Hepatocyte (in vitro differentiated cells): ENCODE data around the gene COA8. TPM values are rescaled to one million over a fixed set of nuclear protein-coding genes. Genes with fewer than 3 reads are reported as not detected.

ENCODE experiments used
- DNase-seq: peaks from one replicate; pipeline ENCODE4 v3.0.0-alpha.2; 2016; ENCODE audit warnings: low spot score
- H2AFZ ChIP-seq: fragments of 200-600 bp; sonication (generic); 2 replicates; pipeline ENCODE4 v1.6.0; 2016; ENCODE audit warnings: antibody characterized with exemption, mild to moderate bottlenecking
- H3K27ac ChIP-seq: fragments of 200-600 bp; sonication (generic); 2 replicates; pipeline ENCODE4 v1.5.1; 2016; ENCODE audit warnings: mild to moderate bottlenecking
- H3K27me3 ChIP-seq: fragments of 200-600 bp; sonication (generic); 2 replicates; pipeline ENCODE4 v1.6.1; 2016
- H3K36me3 ChIP-seq: fragments of 200-600 bp; sonication (generic); replicated peaks from 2 replicates; pipeline ENCODE4 v1.5.1; 2016; ENCODE audit warnings: low read depth; ENCODE audit not compliant: insufficient read depth
- H3K4me1 ChIP-seq: fragments of 200-600 bp; sonication (generic); 2 replicates; pipeline ENCODE4 v1.5.1; 2016; ENCODE audit warnings: mild to moderate bottlenecking, moderate library complexity; ENCODE audit not compliant: insufficient read depth
- H3K4me2 ChIP-seq: fragments of 200-600 bp; sonication (generic); 2 replicates; pipeline ENCODE4 v1.6.0; 2016
- H3K4me3 ChIP-seq: fragments of 200-600 bp; sonication (generic); 2 replicates; pipeline ENCODE4 v1.5.1; 2016; ENCODE audit warnings: mild to moderate bottlenecking
- H3K79me2 ChIP-seq: fragments of 200-600 bp; sonication (generic); 2 replicates; pipeline ENCODE4 v1.6.0; 2017; ENCODE audit warnings: mild to moderate bottlenecking
- H3K9me2 ChIP-seq: fragments of 200-600 bp; sonication (generic); replicated peaks from 2 replicates; pipeline ENCODE4 v1.6.0; 2017; ENCODE audit warnings: mild to moderate bottlenecking; ENCODE audit not compliant: insufficient read depth
- H3K9me3 ChIP-seq: fragments of 200-600 bp; sonication (generic); 2 replicates; pipeline ENCODE4 v1.5.1; 2016; ENCODE audit warnings: low read depth, mild to moderate bottlenecking
- H4K20me1 ChIP-seq: fragments of 200-600 bp; sonication (generic); 2 replicates; pipeline ENCODE4 v1.6.0; 2016; ENCODE audit warnings: mild to moderate bottlenecking; ENCODE audit not compliant: insufficient read depth, poor library complexity, severe bottlenecking
- CTCF ChIP-seq: fragments of 200-600 bp; sonication (generic); IDR thresholded peaks from 2 replicates; pipeline ENCODE4 v1.5.1; 2016; ENCODE audit warnings: antibody characterized with exemption, mild to moderate bottlenecking; ENCODE audit not compliant: poor library complexity
- EZH2 ChIP-seq: fragments of 200-600 bp; sonication (generic); IDR thresholded peaks from 2 replicates; pipeline ENCODE4 v1.6.1; 2016; ENCODE audit warnings: antibody characterized with exemption, mild to moderate bottlenecking, borderline replicate concordance
- EZH2phosphoT487 ChIP-seq: fragments of 200-600 bp; sonication (generic); IDR thresholded peaks from one replicate; pipeline ENCODE4 v1.6.1; 2018; ENCODE audit warnings: antibody characterized with exemption, mild to moderate bottlenecking, low read depth, moderate library complexity; ENCODE audit not compliant: unreplicated experiment, severe bottlenecking
- WGBS: methylation state at CpG from one replicate; pipeline ENCODE4 v1.1.6; 2016; ENCODE audit warnings: low lambda C conversion rate; ENCODE audit errors: missing lambda C conversion rate; 5-methylcytosine and 5-hydroxymethylcytosine counted together
- polyA plus RNA-seq: library from polyadenylated mRNA; unstranded; fragments of >200 nt; fragmentation: Nextera tagmentation; extraction: Ambion mirVana; gene quantifications from 2 replicates; pipeline ENCODE4 v1.2.1, GENCODE V29; 2016
- total RNA-seq: library from RNA; depleted of rRNA; stranded (reverse); fragments of >200 nt; gene quantifications from 2 replicates; pipeline ENCODE4 v1.2.3, GENCODE V29; 2014

The COA8 gene
- total RNA-seq: 58.7 and 59.1 TPM in 2 replicates
- polyA plus RNA-seq: 68.2 and 71.5 TPM in 2 replicates

GRCh38 chr14:103562429-103563225 lies at the start of gene COA8, which contains the start of gene BAG5:
TSS of gene COA8 (plus strand) at chr14:103562960. CDS start at chr14:103563002, 42 bp downstream.
TSS of gene BAG5 (minus strand) at chr14:103562657. CDS start at chr14:103561164, 1,493 bp downstream.
- Histone ChIP-seq H3K4me1 (peaks cover 17% of the 10 kb centered on the region), H2AFZ (peak within 1 kb of the TSS; percentile 92), H3K27ac (peak within 1 kb of the TSS; percentile 100), H3K4me2 (peak within 1 kb of the TSS; percentile 98), H3K36me3 (no peaks in the 10 kb centered on the region), H3K9me2 (no peaks in the 10 kb centered on the region), H3K79me2 (peaks cover 95% of the 10 kb centered on the region), H3K9me3 (no peaks in the 10 kb centered on the region), H4K20me1 (peaks cover 37% of the 10 kb centered on the region), H3K4me3 (peak within 1 kb of the TSS; percentile 100), H3K27me3 (no peaks in the 10 kb centered on the region)
- peak; percentile 92 for DNase-seq
- TF ChIP-seq EZH2phosphoT487 (no peak), CTCF (no peak), EZH2 (no peak)
- under 1% methylated on average over 48 of the region's 109 CpGs for WGBS

GRCh38 chr14:103514596-103515421 lies 48.0 kb upstream of the COA8 start:
- peaks cover 11% of the 10 kb centered on the region for H4K20me1 ChIP-seq
- no peaks in the 10 kb centered on the region for H3K9me3 ChIP-seq
- no peak overlapping the region for H2AFZ ChIP-seq
- H3K4me1 ChIP-seq: peaks cover 25% of the 10 kb centered on the region
- no peaks in the 10 kb centered on the region for H3K27me3 ChIP-seq
- no peaks in the 10 kb centered on the region for H3K79me2 ChIP-seq
- peak; percentile 7 for DNase-seq
- WGBS: 91% methylated on average over 17 of the region's 18 CpGs
- TF ChIP-seq EZH2 (no peak), CTCF (no peak), EZH2phosphoT487 (no peak)
- no peak overlapping the region for H3K4me2 ChIP-seq
- H3K9me2 ChIP-seq: no peaks in the 10 kb centered on the region
- H3K27ac ChIP-seq: no peak overlapping the region
- no peaks in the 10 kb centered on the region for H3K36me3 ChIP-seq
- no peak overlapping the region for H3K4me3 ChIP-seq

GRCh38 chr14:103516426-103517173 lies 46.2 kb upstream of the COA8 start:
- H4K20me1 ChIP-seq: peaks cover 20% of the 10 kb centered on the region
- H3K36me3 ChIP-seq: no peaks in the 10 kb centered on the region
- H3K9me3 ChIP-seq: no peaks in the 10 kb centered on the region
- no peak overlapping the region for H3K4me2 ChIP-seq
- H2AFZ ChIP-seq: no peak overlapping the region
- TF ChIP-seq CTCF (no peak), EZH2phosphoT487 (no peak), EZH2 (no peak)
- H3K27me3 ChIP-seq: no peaks in the 10 kb centered on the region
- 85% methylated on average over 10 of the region's 10 CpGs for WGBS
- peak; percentile 13 for DNase-seq
- H3K9me2 ChIP-seq: no peaks in the 10 kb centered on the region
- peaks cover 25% of the 10 kb centered on the region for H3K4me1 ChIP-seq
- H3K4me3 ChIP-seq: no peak overlapping the region
- peaks cover 12% of the 10 kb centered on the region for H3K79me2 ChIP-seq
- H3K27ac ChIP-seq: peak overlapping the region; percentile 1
